Upper lobe of left lung (tissue), 6 donors: ENCODE data around the gene CCDC9. TPM values are rescaled to one million over a fixed set of nuclear protein-coding genes. Genes with fewer than 3 reads are reported as not detected.

ENCODE experiments used
- ATAC-seq, 2 donors: fragments of 200-7000 bp; cut with Tn5 transposase; one replicate each; pipeline ENCODE4 v1.9.1; 2022; ENCODE audit warnings: mild to moderate bottlenecking in 2 of 2, moderate library complexity in 2 of 2; ENCODE audit not compliant: low FRiP score in 2 of 2
- DNase-seq, 2 donors: peaks; one replicate each; pipeline ENCODE4 v3.0.0-alpha.2; 2019 to 2020
- H3K27ac ChIP-seq, 4 donors: fragments of 200-600 bp; sonication (generic); one replicate each; pipeline ENCODE4 v1.5.1; 2016 to 2019
- H3K27me3 ChIP-seq, 4 donors: fragments of 200-600 bp; sonication (generic); one replicate each; pipeline ENCODE4 v1.5.1; 2017 to 2019
- H3K36me3 ChIP-seq, 4 donors: fragments of 200-600 bp; sonication (generic); one replicate each; pipeline ENCODE4 v1.5.1; 2016 to 2019
- H3K4me1 ChIP-seq, 4 donors: fragments of 200-600 bp; sonication (generic); one replicate each; pipeline ENCODE4 v1.5.1; 2018 to 2019
- H3K4me3 ChIP-seq, 4 donors: fragments of 200-600 bp; sonication (generic); one replicate each; pipeline ENCODE4 v1.5.1; 2017 to 2019; ENCODE audit warnings: mild to moderate bottlenecking in 2 of 4, moderate library complexity in 1 of 4
- H3K9me3 ChIP-seq, 4 donors: fragments of 200-600 bp; sonication (generic); one replicate each; pipeline ENCODE4 v1.5.1; 2018 to 2019
- CTCF ChIP-seq, 6 experiments: fragments of 450-650 bp in 4 of 6; fragments of 200-600 bp in 2 of 6; sonication (generic) in 2 of 6; IDR thresholded peaks; one replicate each; pipeline ENCODE4 v1.5.1; 2016 to 2019; ENCODE audit warnings: antibody characterized with exemption in 6 of 6
- EP300 ChIP-seq, 4 donors: sonication (generic); formaldehyde crosslinking; IDR thresholded peaks; one replicate each; pipeline ENCODE4 v1.5.1; 2017; ENCODE audit warnings: antibody characterized with exemption in 4 of 4, control low read depth in 2 of 4
- POLR2A ChIP-seq, 4 donors: fragments of 450-650 bp; IDR thresholded peaks; one replicate each; pipeline ENCODE4 v1.5.1; 2016 to 2017; ENCODE audit warnings: antibody characterized with exemption in 4 of 4, mild to moderate bottlenecking in 2 of 4
- POLR2AphosphoS5 ChIP-seq, 2 donors: sonication (generic); formaldehyde crosslinking; IDR thresholded peaks; one replicate each; pipeline ENCODE4 v1.5.1; 2017; ENCODE audit warnings: antibody characterized with exemption in 2 of 2
- WGBS, 2 donors: methylation state at CpG; one replicate each; pipeline ENCODE4 v1.1.5; 2017 to 2018; 5-methylcytosine and 5-hydroxymethylcytosine counted together
- total RNA-seq, 6 donors: library from RNA; depleted of rRNA in 4 of 6; stranded (reverse); fragments of >200 nt in 4 of 6; gene quantifications; one replicate each; pipeline versions ENCODE4 v1.1.0 to v1.2.1, GENCODE V29; 2016 to 2021
- donor health status: DM: no; HTN: no; CAD: no; lungs with moderate emphysema.
- donor health status: DM: no; HTN: yes; CAD: no; lungs with severe emphysema.

Gene CCDC9
- total RNA-seq, 6 donors from 2014 or later: 18.2 to 91.1 (median 35.0) TPM

- Histone ChIP-seq H3K27me3 (peaks cover 0 to 11% (median 8%) of the 10 kb centered on the region in 4 donors), H3K36me3 (no peaks in the 10 kb centered on the region), H3K4me1 (peaks cover 35 to 49% (median 45%) of the 10 kb centered on the region in 4 donors), H3K4me3 (no peak overlapping the region), H3K9me3 (no peaks in the 10 kb centered on the region), H3K27ac (no peak overlapping the region)
- no peak for TF ChIP-seq EP300 (IDR thresholded peaks at IDR 0.05)
- no peak for TF ChIP-seq POLR2A (IDR thresholded peaks at IDR 0.05)
- TF ChIP-seq CTCF (IDR thresholded peaks at IDR 0.05): no peak
- TF ChIP-seq POLR2AphosphoS5 (IDR thresholded peaks at IDR 0.05): peak in 1 of 2 donors; percentile 4
- DNase-seq (peak; percentile 89 to 93), ATAC-seq (peak; percentile 22 to 67)
- 10 to 36% methylated on average over 3 to 7 of the region's 27 CpGs for whole genome bisulfite sequencing, 2 donors
Observed at GRCh38 chr19:47240996-47241918, 15.1 kb upstream of the CCDC9 start.

GRCh38 chr19:47241919-47242577, 14.3 kb upstream of the CCDC9 start:
- TF ChIP-seq CTCF (IDR thresholded peaks at IDR 0.05) (no peak), EP300 (IDR thresholded peaks at IDR 0.05) (no peak), POLR2AphosphoS5 (IDR thresholded peaks at IDR 0.05) (no peak), POLR2A (IDR thresholded peaks at IDR 0.05) (no peak)
- H3K27me3 ChIP-seq: peaks cover 0 to 11% (median 8%) of the 10 kb centered on the region in 4 donors
- H3K4me3 ChIP-seq: no peak overlapping the region
- no peaks in the 10 kb centered on the region for H3K36me3 ChIP-seq
- H3K9me3 ChIP-seq: no peaks in the 10 kb centered on the region
- 76 to 80% methylated on average over 5 to 7 of the region's 7 CpGs for WGBS, 2 donors
- H3K4me1 ChIP-seq: peaks cover 35 to 49% (median 45%) of the 10 kb centered on the region in 4 donors
- DNase-seq: no peak
- H3K27ac ChIP-seq: peak overlapping the region in 1 of 4 donors; percentile 40
- no peak for ATAC-seq

- peak overlapping the region; percentile 27 to 82 (median 48) for H3K27ac ChIP-seq
- no peak for TF ChIP-seq POLR2AphosphoS5 (IDR thresholded peaks at IDR 0.05)
- TF ChIP-seq CTCF (IDR thresholded peaks at IDR 0.05): no peak
- no peak for TF ChIP-seq POLR2A (IDR thresholded peaks at IDR 0.05)
- no peak for TF ChIP-seq EP300 (IDR thresholded peaks at IDR 0.05)
- H3K9me3 ChIP-seq: no peaks in the 10 kb centered on the region
- H3K4me1 ChIP-seq: peaks cover 35 to 56% (median 45%) of the 10 kb centered on the region in 4 donors
- 19 to 22% methylated on average over 7 to 9 of the region's 9 CpGs for WGBS, 2 donors
- H3K4me3 ChIP-seq: peak overlapping the region in 3 of 4 donors; percentile 22 to 31 (median 27)
- no peak for ATAC-seq
- no peaks in the 10 kb centered on the region for H3K36me3 ChIP-seq
- DNase-seq: no peak
- H3K27me3 ChIP-seq: peaks cover 0 to 11% (median 8%) of the 10 kb centered on the region in 4 donors
Observed at GRCh38 chr19:47243364-47243775, 13.0 kb upstream of the CCDC9 start.

GRCh38 chr19:47243776-47244547, 12.4 kb upstream of the CCDC9 start:
- no peaks in the 10 kb centered on the region for H3K36me3 ChIP-seq
- TF ChIP-seq POLR2AphosphoS5 (IDR thresholded peaks at IDR 0.05): peak; percentile 89 to 93
- TF ChIP-seq POLR2A (IDR thresholded peaks at IDR 0.05): peak in 1 of 4 donors; percentile 39
- peak in 2 of 4 donors; percentile 96 for TF ChIP-seq EP300 (IDR thresholded peaks at IDR 0.05)
- TF ChIP-seq CTCF (IDR thresholded peaks at IDR 0.05): peak; percentile 98 to 99 (median 99)
- H3K9me3 ChIP-seq: no peaks in the 10 kb centered on the region
- H3K27me3 ChIP-seq: peaks cover 0 to 11% (median 8%) of the 10 kb centered on the region in 4 donors
- peak overlapping the region; percentile 27 to 82 (median 58) for H3K27ac ChIP-seq
- H3K4me3 ChIP-seq: peak overlapping the region in 3 of 4 donors; percentile 22 to 38 (median 31)
- WGBS, 2 donors: 1 to 4% methylated on average over 25 to 40 of the region's 46 CpGs
- ATAC-seq: peak; percentile 92 to 96
- H3K4me1 ChIP-seq: peaks cover 35 to 56% (median 45%) of the 10 kb centered on the region in 4 donors
- peak; percentile 96 to 98 for DNase-seq
